Stimulated activated CD4-positive, alpha-beta T cell treated with anti-CD3 and anti-CD28 coated beads, Interleukin-2, amount 100 ng/mL, for 48 hours (primary cell): Measurements from ENCODE around the gene GYG2.
A peak's percentile ranks its signal among the peaks of the same experiment; 100 is the strongest.
"Not testable (repeated sequence)": the region's sequence is repeated elsewhere in the genome, so short reads cannot be mapped to it uniquely, and the experiment has no call there.

Experiments used
- DNase-seq, 2 donors: peaks; one replicate each; pipeline ENCODE4 v3.0.0-alpha.2; 2020

GYG2 gene

DNA sequence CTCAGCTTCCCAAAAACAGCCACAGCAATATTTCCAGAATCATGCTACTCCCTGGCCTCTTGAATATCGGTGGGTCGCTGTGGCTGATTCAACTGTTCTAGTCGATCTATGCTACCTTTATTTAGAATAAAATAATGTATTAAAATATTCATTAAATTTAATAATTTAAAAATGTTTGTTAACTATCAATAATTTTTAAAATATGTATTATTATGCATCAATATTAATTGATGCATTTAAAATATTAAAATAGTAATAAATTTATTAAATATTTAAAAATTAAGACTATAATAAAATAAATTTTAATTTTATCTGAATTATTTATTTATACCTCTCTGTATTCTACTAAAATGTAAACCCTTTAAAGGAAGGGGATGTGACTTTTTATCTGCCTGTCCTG, 81.4 kb downstream of the GYG2 start:
- DNase-seq: no peak

DNA sequence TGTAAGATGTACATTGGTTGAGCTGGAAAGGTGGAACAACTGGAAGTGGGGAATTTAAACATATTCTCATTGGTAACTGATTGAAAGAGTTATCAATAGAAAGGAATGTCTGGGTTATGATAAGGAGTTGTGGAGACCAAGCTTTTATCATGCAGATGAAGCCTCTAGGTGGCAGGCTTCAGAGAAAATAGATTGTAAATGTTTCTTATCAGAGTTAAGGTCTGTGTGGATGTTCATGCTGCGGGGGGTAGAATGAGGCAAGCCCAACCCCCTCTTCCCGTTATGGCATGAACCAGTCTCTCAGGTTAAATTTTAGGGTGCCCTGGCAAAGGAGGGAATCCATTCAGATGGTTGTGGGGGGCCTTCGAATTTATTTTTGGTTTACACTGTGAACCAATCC, 84.4 kb downstream of the GYG2 start:
- DNase-seq: no peak

DNA sequence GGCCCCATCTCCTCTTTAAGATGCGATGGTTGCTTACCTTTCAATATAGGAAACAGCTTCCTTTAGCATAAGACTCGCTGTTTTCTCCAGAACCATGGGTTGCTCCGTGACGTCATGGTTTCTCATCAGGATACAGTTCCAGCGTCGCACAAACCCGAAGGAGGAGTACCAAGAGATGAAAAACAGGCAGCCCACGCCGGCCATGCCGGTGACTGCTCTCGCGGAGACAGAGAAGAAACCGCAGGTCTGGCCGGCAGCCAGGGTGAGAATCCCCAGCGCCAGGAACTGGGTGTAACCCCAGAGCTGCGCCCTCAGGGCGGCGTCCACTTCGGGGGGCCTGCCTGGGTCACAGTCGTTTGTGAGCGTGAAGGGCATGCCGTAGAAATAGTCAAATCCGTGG, 89.0 kb downstream of the GYG2 start:
- no peak for DNase-seq

DNA sequence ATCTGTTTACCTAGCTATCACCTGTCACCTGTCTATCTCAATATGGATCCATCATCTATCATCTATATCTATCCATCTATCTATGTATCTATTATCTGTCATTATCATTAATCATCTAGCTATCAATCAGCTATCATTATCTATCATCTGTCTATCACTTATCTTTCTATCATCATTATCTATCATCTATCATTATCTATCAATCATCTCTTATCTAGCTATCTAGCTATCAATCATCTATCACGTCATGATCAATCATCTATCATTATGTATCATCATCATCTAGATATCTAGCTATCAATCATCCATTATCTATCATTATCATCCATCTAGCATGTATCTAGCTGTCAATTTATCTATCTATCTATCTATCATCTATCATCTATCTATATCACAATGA, 92.5 kb downstream of the GYG2 start:
- no peak for DNase-seq

DNA sequence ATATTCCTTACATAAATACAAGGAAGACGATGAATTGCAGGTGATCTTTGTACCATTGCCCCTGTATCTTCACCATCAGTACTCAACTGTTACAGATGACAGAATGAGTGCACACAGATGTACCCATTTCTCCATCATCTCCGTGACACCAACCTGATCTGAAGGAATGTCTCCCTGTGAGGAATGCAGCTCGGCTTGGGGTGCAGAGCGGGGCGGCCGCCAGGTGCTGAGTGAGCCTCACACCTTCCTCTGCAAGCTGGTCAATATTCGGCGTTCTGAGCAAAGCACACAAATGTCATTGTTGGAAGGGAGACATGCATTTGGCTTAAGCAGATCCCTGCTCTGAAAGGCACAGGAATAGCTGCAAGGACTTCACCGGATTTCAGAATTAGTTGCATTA, 93.0 kb downstream of the GYG2 start:
- DNase-seq: no peak

DNA sequence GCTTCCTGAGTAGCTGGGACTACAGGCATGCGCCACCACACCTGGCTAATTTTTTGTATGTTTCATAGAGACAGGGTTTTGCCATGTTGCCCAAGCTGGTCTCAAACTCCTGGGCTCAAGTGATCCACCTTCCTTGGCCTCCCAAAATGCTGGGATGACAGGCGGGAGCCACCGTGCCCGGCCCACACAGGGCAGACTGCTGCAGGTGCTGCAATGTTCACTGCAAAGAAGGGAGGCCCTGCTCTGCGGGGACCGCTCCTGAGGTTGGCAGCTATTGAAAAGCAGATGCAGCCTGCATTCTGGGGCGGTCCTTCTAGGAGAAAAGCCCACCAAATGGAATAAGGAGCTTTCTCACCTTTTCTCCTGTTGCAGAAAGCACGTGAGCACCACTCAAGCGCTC, 95.4 kb downstream of the GYG2 start:
- DNase-seq: no peak

DNA sequence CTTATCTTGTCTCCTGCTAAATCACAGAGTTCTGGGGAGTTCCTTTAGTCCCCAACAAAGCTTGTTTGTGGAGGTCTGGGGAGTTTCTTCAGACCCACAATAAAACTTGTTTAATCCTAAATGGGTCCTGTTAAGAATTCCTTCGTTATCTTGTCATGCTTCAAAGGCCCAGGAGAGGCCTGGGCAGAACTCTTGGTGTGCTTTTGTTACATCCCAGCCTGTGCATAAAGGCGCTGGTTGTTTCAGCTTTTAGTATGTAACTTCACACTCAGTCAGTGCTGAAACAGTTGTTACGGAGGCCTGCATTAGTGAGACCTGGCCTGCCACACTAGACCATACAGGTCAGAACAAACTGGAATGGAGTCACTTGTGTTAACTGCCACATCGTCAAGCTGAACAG, 97.5 kb downstream of the GYG2 start:
- not testable (repeated sequence) for DNase-seq

DNA sequence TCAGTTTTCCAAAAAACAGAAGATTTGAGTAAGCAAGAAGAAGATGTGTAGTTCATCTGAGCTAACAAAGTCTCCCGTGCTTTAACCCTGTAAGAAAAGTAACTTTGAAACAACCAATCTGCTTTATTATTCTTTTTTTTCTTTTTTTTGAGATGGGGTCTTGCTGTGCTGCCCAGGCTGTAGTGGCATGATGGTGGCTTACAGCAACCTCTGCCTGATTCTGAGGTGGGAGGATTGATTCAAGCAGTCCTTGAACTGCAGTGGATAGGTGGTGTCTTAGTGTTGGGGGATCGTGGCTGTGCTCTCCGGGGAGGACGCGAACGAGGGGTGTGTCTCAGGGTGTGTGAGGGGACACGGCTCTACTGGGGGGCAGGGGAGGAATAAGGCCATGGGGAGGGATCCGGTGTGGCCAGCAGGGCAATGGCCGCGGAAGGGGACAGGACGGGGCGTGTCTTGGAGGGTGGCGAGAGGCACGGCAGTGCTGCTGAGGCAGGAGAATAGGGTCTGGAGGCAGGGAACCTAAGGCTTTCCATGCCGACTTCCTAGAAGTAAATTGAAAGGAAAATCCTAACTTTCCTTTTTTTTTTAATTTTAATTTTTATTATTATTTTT, 98.0 kb downstream of the GYG2 start:
- no peak for DNase-seq

DNA sequence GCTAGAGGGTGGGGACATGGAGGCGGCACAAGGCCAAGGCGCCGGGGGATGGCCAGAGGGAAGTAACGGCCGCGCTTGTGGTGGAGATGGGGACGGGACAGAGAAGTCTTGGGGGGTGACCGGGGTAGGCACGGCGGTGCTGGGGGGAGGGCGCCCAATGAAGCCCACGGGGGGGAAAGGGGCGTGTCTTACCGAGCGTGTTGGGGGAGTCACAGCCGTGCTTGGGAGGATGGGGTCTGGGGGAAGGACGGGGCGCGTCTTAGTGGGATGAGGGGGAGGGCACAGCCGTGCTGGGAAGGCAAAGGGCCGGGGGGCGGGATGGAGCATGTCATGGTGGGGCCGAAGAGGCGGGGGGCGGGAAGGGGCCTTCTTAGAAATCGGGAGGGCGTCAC, 99.5 kb downstream of the GYG2 start:
- no peak for DNase-seq

DNA sequence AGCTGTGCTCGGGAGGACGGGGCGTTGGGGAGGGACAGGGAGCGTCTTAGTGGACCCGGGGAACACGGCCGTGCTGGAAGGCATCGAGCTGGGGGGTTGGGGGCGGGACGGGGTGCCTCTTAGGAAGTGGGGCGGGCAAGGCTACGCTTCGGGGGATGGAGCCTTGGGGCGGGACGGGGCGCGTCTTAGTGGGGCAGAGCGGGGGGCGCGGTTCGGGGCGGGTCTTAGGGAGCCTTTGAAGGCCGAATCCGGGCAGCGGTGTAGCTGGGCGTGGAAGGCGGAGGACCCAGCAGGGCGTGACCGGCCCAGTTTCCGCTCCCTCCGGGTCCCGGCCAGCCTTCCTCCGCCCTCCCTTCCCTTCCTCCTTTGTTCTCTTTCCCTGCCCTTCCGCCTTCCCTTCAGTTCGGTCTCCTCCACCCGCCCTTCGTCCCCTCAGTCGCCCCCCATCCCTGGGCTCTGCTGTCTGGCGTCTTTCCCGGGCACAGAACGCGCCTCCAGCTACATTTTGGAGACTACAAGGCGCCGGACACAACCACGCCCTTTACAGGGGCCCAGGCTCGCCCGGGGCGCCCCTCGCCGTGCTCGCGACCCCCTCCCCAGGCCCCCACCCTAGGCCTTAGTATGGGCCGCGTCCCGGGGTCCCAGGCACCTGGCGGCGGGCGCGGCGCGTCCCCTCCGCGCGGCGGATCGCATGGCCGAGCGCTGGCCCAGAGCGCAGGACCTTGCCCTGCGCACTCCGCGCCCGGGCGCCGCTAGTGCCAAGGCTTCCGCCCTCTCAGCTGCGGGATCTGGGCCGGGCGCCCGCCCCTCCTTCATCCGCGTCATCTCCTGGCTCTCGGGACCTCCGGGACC, 100.1 kb downstream of the GYG2 start, which contains the start of gene ARSD:
Gene ARSD, minus strand, starts transcription at position 757 of the 852 bp plus-strand sequence. Its CDS starts 64 bp downstream, at position 693.
- peak; percentile 3 to 21 for DNase-seq

DNA sequence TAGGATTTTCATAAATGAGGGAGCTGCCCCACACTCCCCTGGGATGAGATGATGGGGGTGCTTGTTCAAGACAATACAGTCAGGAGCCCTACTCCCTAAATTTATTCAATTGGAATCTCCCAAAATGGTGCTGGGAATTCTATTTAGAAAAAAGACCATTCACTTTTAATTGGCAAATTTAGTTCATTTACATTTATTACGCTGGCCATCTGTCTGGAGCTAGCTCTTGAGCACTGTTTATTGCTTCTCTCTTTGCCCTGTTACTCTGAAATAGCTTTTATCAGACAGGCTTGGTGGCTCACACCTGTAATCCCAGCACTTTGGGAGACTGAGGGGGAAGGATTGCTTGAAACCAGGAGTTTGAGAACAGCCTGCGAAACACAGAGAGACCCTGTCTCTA, 102.4 kb downstream of the GYG2 start:
- DNase-seq: no peak

DNA sequence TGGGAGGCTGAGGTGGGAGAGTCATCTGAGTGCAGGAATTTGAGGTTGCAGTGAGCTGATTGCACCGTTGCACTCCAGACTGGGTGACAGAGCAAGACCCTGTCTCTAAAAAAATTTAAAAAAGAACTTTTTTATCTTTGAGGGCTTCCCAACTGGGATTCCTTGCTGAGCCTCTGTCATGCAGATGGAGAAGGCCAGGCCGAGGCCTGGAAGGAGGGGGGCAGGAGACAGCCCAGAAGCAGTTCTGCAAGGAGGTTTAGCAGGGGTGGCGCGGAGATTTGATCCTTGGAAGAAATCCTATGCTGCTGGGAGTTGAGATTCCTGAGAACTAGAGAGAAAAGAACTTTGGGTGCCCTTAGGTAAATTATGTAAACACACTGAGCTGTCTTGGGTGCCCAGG, 102.9 kb downstream of the GYG2 start:
- DNase-seq: no peak
